GM18517 (cell line): ENCODE data around the gene MGST2.

Experiments
- ATAC-seq: cut with Tn5 transposase; IDR thresholded peaks from one replicate; pipeline ENCODE4 v1.9.1; 2021; ENCODE audit warnings: mild to moderate bottlenecking, moderate library complexity; ENCODE audit not compliant: unreplicated experiment

Gene MGST2

GRCh38 chr4:139736274-139736660 lies 70.6 kb downstream of the MGST2 start:
- no peak for ATAC-seq

- no peak for ATAC-seq
These were observed 71.0 kb downstream of the MGST2 start for GRCh38 chr4:139736661-139737060.

- no peak for ATAC-seq
These were observed 73.4 kb downstream of the MGST2 start for GRCh38 chr4:139738846-139739613.

- ATAC-seq = no peak
These were observed 74.5 kb downstream of the MGST2 start for GRCh38 chr4:139740121-139740520.

- no peak for ATAC-seq
These were observed 75.0 kb downstream of the MGST2 start for GRCh38 chr4:139740531-139741041.

- no peak for ATAC-seq
These were observed 77.4 kb downstream of the MGST2 start for GRCh38 chr4:139743027-139743426.

GRCh38 chr4:139744232-139744631 lies 78.6 kb downstream of the MGST2 start:
- no peak for ATAC-seq

GRCh38 chr4:139745111-139745639 lies 79.6 kb downstream of the MGST2 start:
- ATAC-seq = no peak

- ATAC-seq = no peak
These were observed 81.0 kb downstream of the MGST2 start for GRCh38 chr4:139746431-139747171.

- no peak for ATAC-seq
These were observed 83.7 kb downstream of the MGST2 start for GRCh38 chr4:139749338-139749737.

GRCh38 chr4:139749835-139750498 lies 84.3 kb downstream of the MGST2 start:
- ATAC-seq = no peak

GRCh38 chr4:139753686-139754085 lies 88.1 kb downstream of the MGST2 start:
- no peak for ATAC-seq
